AG09319 (cell line): ENCODE measurements around the gene PROSER2.

Experiments used
- DNase-seq: peaks from one replicate; pipeline ENCODE4 v3.0.0-alpha.2; 2010; ENCODE audit warnings: low read depth; ENCODE audit errors: extremely low read depth
- TF ChIP-seq, protein P1 (sequence below): IDR thresholded peaks from 2 replicates; pipeline ENCODE4 v1.5.1; 2011; ENCODE audit warnings: low read depth, mild to moderate bottlenecking, inconsistent platforms, low read length, moderate library complexity

The PROSER2 gene

DNA sequence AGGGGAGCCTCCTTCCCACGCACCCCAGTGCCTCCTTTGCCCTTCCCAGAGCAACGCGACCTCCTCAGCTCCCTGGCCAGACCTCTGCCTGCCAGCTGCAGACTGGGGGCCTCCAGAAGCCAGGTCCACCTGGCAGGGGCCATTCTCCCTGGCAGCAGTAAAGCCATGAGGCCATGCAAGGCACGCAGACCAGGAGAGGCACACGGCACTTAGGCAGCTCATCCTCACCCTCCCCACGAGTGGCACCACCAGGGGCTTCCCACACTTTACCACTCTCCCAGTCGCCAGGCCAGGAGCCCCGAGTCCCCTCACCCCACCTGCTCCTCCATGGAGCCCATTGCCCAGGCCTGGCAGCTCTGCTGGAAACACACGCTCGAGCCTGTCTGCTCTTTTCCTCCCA lies 85.4 kb downstream of the PROSER2 start:
- TF ChIP-seq, protein P1, sequence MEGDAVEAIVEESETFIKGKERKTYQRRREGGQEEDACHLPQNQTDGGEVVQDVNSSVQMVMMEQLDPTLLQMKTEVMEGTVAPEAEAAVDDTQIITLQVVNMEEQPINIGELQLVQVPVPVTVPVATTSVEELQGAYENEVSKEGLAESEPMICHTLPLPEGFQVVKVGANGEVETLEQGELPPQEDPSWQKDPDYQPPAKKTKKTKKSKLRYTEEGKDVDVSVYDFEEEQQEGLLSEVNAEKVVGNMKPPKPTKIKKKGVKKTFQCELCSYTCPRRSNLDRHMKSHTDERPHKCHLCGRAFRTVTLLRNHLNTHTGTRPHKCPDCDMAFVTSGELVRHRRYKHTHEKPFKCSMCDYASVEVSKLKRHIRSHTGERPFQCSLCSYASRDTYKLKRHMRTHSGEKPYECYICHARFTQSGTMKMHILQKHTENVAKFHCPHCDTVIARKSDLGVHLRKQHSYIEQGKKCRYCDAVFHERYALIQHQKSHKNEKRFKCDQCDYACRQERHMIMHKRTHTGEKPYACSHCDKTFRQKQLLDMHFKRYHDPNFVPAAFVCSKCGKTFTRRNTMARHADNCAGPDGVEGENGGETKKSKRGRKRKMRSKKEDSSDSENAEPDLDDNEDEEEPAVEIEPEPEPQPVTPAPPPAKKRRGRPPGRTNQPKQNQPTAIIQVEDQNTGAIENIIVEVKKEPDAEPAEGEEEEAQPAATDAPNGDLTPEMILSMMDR: no peak
- DNase-seq: no peak

DNA sequence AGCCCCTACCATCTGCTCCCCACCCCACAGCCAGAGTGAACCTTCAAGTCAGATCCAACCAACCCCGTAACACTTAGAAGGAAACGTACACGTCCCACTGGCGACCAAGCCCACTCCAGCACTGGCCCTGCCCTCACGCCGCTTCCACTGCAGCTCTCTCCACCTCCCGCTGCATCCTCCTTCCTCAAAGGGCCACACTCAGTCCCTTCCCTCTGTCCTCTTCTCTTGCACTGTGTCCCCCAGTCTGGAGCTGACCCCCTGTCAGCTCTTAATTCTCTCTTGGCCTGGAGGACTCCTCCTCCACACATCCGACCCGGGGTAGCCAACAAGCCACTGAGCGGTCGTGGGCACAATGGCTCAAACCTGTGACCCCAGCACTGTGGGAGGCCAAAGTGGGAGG lies 85.8 kb downstream of the PROSER2 start:
- DNase-seq: no peak
- TF ChIP-seq, protein P1: no peak

DNA sequence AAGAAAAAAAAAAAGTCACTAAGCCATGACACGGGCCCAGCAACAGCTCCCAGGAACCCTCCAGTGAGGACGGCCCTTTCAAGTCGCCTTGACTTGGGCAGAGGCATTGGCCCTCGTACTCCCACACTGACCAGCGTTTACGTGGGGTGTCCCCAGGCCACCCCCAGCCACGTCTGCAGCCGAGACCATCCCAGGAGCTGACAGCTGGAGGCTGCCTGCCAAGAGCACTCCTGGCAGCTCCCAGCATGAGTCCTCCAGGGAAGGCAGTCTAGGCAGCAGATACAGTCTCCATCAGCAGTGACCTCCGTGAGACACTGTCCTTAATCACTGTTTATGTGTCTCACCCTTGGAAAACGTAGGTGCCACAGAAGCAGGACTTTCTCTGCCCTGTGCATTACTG lies 86.5 kb downstream of the PROSER2 start:
- TF ChIP-seq, protein P1: no peak
- DNase-seq: no peak

DNA sequence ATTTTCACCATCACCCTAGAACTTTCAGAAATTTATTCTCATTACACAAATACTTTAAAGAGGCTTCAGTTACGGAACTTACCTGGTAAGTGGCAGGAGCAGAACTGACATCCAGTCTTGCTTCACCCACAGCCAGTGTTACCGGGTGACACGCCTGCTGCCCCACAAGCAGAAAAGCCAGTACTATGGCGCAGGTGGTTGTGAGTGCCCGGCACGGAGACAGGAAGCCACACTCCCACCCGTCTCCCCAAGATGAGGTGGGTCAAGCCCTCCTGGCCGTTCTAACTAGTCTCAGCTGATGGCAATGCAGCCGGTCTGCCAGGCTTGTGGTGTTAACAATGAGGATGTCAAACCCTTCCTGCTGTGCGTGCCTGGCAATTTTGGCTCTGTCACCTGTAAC lies 86.9 kb downstream of the PROSER2 start:
- TF ChIP-seq, protein P1: no peak
- DNase-seq: no peak

DNA sequence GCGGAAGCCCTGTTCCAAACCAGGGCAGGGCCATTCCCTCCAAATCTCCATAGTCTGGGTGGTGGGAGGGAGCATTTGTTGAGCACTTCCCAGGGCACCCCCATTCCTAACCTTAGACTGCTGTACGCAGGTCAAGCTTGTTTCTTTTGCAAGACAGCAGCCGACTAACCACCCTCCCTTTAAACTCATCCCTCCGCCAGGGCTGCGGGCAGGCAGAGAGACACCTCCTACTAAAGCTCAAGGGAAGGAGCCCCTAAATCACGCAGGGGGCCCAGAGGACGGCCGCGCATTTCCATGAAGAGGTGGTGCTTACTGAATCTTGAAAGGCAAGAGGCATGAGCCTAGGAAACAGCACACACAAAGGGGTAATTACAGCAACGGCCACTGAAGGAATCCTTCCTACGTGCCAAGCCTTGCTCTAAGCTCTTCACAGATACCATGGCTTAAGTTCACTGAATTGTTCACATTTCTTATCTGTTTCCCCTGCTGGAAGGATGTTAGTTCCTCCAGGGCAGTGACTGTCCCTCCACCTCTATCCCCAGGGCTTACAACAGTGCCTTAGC lies 90.0 kb downstream of the PROSER2 start:
- TF ChIP-seq, protein P1: no peak
- DNase-seq: no peak

DNA sequence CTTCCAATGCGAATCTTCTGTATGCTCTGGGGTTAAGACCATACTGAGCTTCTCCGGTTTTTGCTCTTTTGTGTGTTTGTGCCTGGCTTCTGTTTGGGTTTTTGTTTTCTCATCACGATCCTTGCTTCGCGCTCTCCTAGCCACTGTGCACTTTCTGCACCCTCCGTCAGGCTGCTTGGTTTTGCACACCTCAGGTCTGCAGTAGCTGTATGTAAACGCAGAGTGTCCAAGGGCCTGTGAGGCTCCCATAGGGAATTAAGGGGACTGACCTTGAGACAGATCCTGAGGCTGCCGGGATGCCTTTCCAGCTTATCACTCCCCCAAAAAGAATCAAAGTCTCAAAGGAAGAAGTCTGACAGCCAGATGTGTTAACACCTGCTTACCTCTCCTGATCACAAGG lies 95.2 kb downstream of the PROSER2 start:
- TF ChIP-seq, protein P1: no peak
- no peak for DNase-seq

DNA sequence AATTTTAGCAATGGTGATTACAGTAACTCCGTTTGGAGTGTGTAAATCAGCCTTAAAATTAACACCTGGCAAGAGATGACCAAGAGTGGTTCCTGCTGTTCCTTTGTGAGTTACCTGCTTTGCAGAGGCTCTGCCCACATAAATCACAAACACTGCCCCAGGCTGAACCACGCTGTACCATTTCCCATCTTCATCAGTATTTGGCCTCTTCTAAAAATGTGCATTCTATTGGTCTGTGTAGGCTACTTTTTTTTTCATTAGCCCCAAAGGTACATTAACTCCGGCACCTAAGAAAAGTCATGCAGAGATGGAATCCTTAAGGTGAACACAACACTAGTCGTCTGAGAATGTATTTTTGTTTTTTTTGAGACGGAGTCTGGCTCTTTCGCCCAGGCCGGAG lies 96.1 kb downstream of the PROSER2 start:
- TF ChIP-seq, protein P1: no peak
- no peak for DNase-seq
